HepG2 (cell line): ENCODE data around the gene STMN3. TPM values are rescaled to one million over a fixed set of nuclear protein-coding genes. Genes with fewer than 3 reads are reported as not detected.
A peak's percentile ranks its signal among the peaks of the same experiment; 100 is the strongest.

Experiments used
- MED8 ChIP-seq: sonication (generic); formaldehyde crosslinking; IDR thresholded peaks from 2 replicates; pipeline ENCODE4 v1.8.1; 2023; ENCODE audit warnings: mild to moderate bottlenecking, missing genetic modification reagents; ENCODE audit not compliant: insufficient replicate concordance
- MTA3 ChIP-seq: sonication (generic); formaldehyde crosslinking; IDR thresholded peaks from 2 replicates; pipeline ENCODE4 v1.4.0; 2020; ENCODE audit warnings: missing genetic modification reagents
- POGK ChIP-seq: sonication (generic); formaldehyde crosslinking; conservative IDR thresholded peaks from 2 replicates; pipeline ENCODE4 v1.8.0; 2022; ENCODE audit warnings: mild to moderate bottlenecking, moderate library complexity, missing genetic modification reagents
- REXO4 ChIP-seq: sonication (generic); formaldehyde crosslinking; IDR thresholded peaks from 2 replicates; pipeline ENCODE4 v1.8.0; 2022; ENCODE audit warnings: missing genetic modification reagents, mild to moderate bottlenecking, borderline replicate concordance
- SRSF4 ChIP-seq: fragments of 200-400 bp; formaldehyde crosslinking; IDR thresholded peaks from one replicate; pipeline ENCODE4 v1.6.1; 2018; ENCODE audit warnings: mild to moderate bottlenecking, low read depth, low read length, moderate library complexity; ENCODE audit not compliant: poor library complexity, severe bottlenecking
- ZBTB43 ChIP-seq: sonication (generic); formaldehyde crosslinking; conservative IDR thresholded peaks from 2 replicates; pipeline ENCODE4 v1.4.0; 2020; ENCODE audit warnings: missing genetic modification reagents
- ZNF251 ChIP-seq: sonication (generic); formaldehyde crosslinking; IDR thresholded peaks from 2 replicates; pipeline ENCODE4 v1.9.0; 2021; ENCODE audit warnings: mild to moderate bottlenecking, missing genetic modification reagents
- ZNF614 ChIP-seq: IDR thresholded peaks from 2 replicates; pipeline ENCODE4 v1.6.1; 2018; ENCODE audit warnings: missing biosample characterization, missing genetic modification reagents, inconsistent platforms, borderline replicate concordance
- ZNF687 ChIP-seq: sonication (generic); formaldehyde crosslinking; IDR thresholded peaks from 2 replicates; pipeline ENCODE4 v1.5.1; 2020; ENCODE audit warnings: mild to moderate bottlenecking, missing genetic modification reagents, moderate library complexity
- polyA plus RNA-seq, 8 experiments: library from polyadenylated mRNA; depleted of rRNA in 3 of 8; stranded (reverse) in 7 of 8; unstranded in 1 of 8; fragments of >200 nt; fragmentation: Illumina TruSeq in 4 of 8; extraction: Trizol in 4 of 8; gene quantifications; 2 replicates each; pipeline versions ENCODE4 v1.2.1 to v1.2.3, GENCODE V29; 2011 to 2016; ENCODE audit warnings: low read depth in 4 of 8, missing spikeins in 1 of 8, mixed read lengths in 1 of 8; ENCODE audit not compliant: insufficient read depth in 1 of 8
- total RNA-seq, 5 experiments: library from RNA; depleted of rRNA; stranded (reverse); fragments of >200 nt; fragmentation: Illumina TruSeq; extraction: Trizol; gene quantifications; 2 replicates each; pipeline ENCODE4 v1.2.3, GENCODE V29; 2016; ENCODE audit warnings: low read depth in 1 of 5
- TF ChIP-seq, protein P1 (sequence below): sonication (generic); formaldehyde crosslinking; IDR thresholded peaks from 2 replicates; pipeline ENCODE4 v1.9.0; 2021; ENCODE audit warnings: missing genetic modification reagents, borderline replicate concordance
- TF ChIP-seq, protein P2 (sequence below), 2 experiments: IDR thresholded peaks; 2 replicates each; pipeline ENCODE4 v1.6.1; 2011 to 2012; ENCODE audit warnings: low read length in 2 of 2, borderline replicate concordance in 1 of 2, low read depth in 1 of 2, mild to moderate bottlenecking in 1 of 2, moderate library complexity in 1 of 2

Gene STMN3
- total and polyA plus RNA-seq, 2 of the 13 experiments (the other 11 are each of a cell fraction or from before 2014, with no cell fraction given): 21.0 to 48.3 TPM

DNA sequence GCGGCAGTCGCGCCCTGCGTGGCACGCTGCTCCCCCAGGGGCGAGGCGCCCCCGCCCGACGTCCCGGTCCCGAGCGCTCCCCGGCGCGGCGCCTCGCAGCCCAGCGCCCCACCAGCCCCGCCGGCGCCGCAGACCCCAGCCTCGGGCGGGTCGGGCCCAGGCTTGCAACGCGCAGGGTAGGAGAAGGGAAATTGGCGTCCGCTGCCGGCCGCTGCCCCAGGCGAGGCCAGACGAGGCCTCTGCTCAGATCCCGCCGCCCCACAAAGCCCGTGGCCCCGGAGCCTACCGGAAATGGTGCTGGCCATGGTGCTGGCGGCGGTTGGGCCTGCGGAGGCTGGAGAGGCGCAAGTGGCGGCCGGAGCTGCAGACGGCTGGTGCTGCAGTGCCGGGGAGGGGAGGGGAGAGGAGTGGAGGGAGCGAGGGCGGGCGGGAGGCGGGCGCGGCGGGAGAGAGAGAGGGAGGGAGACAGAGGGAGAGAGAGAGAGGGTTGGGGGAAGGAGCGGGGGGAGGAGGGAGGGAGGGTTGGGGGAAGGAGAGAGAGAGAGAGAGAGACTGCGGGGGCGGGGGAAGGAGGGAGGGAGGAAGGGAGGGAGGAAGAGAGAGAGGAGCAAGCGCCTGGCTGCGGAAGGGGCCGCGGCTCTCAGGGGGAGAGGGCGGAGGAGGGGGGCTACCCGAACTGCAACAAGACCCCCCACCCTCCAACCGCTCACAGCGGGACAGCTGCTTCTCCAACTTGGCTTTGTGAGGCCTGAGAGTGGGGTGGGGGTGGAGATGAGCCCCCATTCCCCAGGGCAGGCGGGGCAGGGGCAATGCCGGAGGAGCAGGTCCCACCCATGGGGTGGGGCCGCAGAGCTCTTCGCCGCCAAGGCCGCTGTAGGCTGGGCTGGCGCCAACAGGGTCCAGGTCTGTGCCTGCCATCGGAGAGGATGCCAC lies at the start of gene STMN3 (continued):
- TF ChIP-seq ZBTB43 (peak; percentile 95), MTA3 (CRISPR knock-in tag) (peak; percentile 94), REXO4 (CRISPR knock-in tag) (peak; percentile 96), ZNF251 (CRISPR knock-in tag) (peak; percentile 97), ZNF687 (CRISPR knock-in tag) (peak; percentile 73), ZNF614 (CRISPR knock-in tag) (peak; percentile 98), POGK (CRISPR knock-in tag) (peak; percentile 90), SRSF4 (no peak), MED8 (peak; percentile 54)
- TF ChIP-seq, protein P1, sequence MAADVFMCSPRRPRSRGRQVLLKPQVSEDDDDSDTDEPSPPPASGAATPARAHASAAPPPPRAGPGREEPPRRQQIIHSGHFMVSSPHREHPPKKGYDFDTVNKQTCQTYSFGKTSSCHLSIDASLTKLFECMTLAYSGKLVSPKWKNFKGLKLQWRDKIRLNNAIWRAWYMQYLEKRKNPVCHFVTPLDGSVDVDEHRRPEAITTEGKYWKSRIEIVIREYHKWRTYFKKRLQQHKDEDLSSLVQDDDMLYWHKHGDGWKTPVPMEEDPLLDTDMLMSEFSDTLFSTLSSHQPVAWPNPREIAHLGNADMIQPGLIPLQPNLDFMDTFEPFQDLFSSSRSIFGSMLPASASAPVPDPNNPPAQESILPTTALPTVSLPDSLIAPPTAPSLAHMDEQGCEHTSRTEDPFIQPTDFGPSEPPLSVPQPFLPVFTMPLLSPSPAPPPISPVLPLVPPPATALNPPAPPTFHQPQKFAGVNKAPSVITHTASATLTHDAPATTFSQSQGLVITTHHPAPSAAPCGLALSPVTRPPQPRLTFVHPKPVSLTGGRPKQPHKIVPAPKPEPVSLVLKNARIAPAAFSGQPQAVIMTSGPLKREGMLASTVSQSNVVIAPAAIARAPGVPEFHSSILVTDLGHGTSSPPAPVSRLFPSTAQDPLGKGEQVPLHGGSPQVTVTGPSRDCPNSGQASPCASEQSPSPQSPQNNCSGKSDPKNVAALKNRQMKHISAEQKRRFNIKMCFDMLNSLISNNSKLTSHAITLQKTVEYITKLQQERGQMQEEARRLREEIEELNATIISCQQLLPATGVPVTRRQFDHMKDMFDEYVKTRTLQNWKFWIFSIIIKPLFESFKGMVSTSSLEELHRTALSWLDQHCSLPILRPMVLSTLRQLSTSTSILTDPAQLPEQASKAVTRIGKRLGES (CRISPR knock-in tag): peak; percentile 92; the same call in 1 of the 2 replicates
- TF ChIP-seq, protein P2, sequence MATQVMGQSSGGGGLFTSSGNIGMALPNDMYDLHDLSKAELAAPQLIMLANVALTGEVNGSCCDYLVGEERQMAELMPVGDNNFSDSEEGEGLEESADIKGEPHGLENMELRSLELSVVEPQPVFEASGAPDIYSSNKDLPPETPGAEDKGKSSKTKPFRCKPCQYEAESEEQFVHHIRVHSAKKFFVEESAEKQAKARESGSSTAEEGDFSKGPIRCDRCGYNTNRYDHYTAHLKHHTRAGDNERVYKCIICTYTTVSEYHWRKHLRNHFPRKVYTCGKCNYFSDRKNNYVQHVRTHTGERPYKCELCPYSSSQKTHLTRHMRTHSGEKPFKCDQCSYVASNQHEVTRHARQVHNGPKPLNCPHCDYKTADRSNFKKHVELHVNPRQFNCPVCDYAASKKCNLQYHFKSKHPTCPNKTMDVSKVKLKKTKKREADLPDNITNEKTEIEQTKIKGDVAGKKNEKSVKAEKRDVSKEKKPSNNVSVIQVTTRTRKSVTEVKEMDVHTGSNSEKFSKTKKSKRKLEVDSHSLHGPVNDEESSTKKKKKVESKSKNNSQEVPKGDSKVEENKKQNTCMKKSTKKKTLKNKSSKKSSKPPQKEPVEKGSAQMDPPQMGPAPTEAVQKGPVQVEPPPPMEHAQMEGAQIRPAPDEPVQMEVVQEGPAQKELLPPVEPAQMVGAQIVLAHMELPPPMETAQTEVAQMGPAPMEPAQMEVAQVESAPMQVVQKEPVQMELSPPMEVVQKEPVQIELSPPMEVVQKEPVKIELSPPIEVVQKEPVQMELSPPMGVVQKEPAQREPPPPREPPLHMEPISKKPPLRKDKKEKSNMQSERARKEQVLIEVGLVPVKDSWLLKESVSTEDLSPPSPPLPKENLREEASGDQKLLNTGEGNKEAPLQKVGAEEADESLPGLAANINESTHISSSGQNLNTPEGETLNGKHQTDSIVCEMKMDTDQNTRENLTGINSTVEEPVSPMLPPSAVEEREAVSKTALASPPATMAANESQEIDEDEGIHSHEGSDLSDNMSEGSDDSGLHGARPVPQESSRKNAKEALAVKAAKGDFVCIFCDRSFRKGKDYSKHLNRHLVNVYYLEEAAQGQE (IDR thresholded peaks at IDR 0.05; ENCODE audit: borderline replicate concordance in 1 of 2, low read depth in 1 of 2, low read length in 2 of 2): peak; percentile 95 to 99
